Nephron (organoid): ENCODE data around the gene THSD4.

ENCODE experiments used
- H3K27ac Mint-ChIP-seq, 3 experiments: 2 replicates each; pipeline ENCODE4 v1.8.0; 2020; ENCODE audit warnings: mixed read lengths in 3 of 3, mild to moderate bottlenecking in 2 of 3, moderate library complexity in 1 of 3
- H3K27me3 Mint-ChIP-seq: 2 replicates; pipeline ENCODE4 v1.8.0; 2021; ENCODE audit warnings: low read depth, mild to moderate bottlenecking, moderate library complexity, mixed read lengths
- H3K36me3 Mint-ChIP-seq: 2 replicates; pipeline ENCODE4 v1.8.0; 2020; ENCODE audit warnings: low read depth, mixed read lengths
- H3K4me1 Mint-ChIP-seq: 2 replicates; pipeline ENCODE4 v1.8.0; 2020; ENCODE audit warnings: mixed read lengths
- H3K4me3 Mint-ChIP-seq, 3 experiments: 2 replicates each; pipeline ENCODE4 v1.8.0; 2020; ENCODE audit warnings: mild to moderate bottlenecking in 3 of 3, mixed read lengths in 3 of 3, moderate library complexity in 2 of 3
- H3K9me3 Mint-ChIP-seq: 2 replicates; pipeline ENCODE4 v1.8.0; 2020; ENCODE audit warnings: mixed read lengths
- CTCF ChIP-seq, 3 experiments: fragments of 200-600 bp; sonication (generic); IDR thresholded peaks; one replicate each; pipeline ENCODE4 v1.5.0; 2021; ENCODE audit warnings: antibody characterized with exemption in 3 of 3; ENCODE audit not compliant: unreplicated experiment in 3 of 3

Gene THSD4

GRCh38 chr15:71290881-71291635 lies 175.8 kb downstream of the THSD4 start:
- no peak overlapping the region for H3K27ac Mint-ChIP-seq
- H3K36me3 Mint-ChIP-seq = peaks cover 3% of the 10 kb centered on the region
- H3K4me3 Mint-ChIP-seq = no peak overlapping the region
- peaks cover 24% of the 10 kb centered on the region for H3K4me1 Mint-ChIP-seq
- H3K9me3 Mint-ChIP-seq = peaks cover 11% of the 10 kb centered on the region
- H3K27me3 Mint-ChIP-seq = peaks cover 7% of the 10 kb centered on the region
- no peak for TF ChIP-seq CTCF (IDR thresholded peaks at IDR 0.05; ENCODE audit: unreplicated experiment in 3 of 3)

- Mint-ChIP-seq H3K4me1 (peaks cover 24% of the 10 kb centered on the region), H3K27me3 (peaks cover 7% of the 10 kb centered on the region)
- TF ChIP-seq CTCF (IDR thresholded peaks at IDR 0.05; ENCODE audit: unreplicated experiment in 3 of 3) = no peak
Measured at GRCh38 chr15:71291723-71292122, 176.5 kb downstream of the THSD4 start.

GRCh38 chr15:71293723-71294122 lies 178.5 kb downstream of the THSD4 start:
- Mint-ChIP-seq H3K36me3 (peaks cover 3% of the 10 kb centered on the region), H3K4me1 (peaks cover 24% of the 10 kb centered on the region), H3K27me3 (peaks cover 7% of the 10 kb centered on the region), H3K9me3 (peaks cover 11% of the 10 kb centered on the region), H3K4me3 (no peak overlapping the region), H3K27ac (peak overlapping the region in 2 of 3 experiments; percentile 27)
- TF ChIP-seq CTCF (IDR thresholded peaks at IDR 0.05; ENCODE audit: unreplicated experiment in 3 of 3) = no peak

More at GRCh38 chr15:71291723-71292122, 176.5 kb downstream of the THSD4 start:
- Mint-ChIP-seq H3K36me3 (peaks cover 3% of the 10 kb centered on the region), H3K27ac (no peak overlapping the region), H3K4me3 (no peak overlapping the region), H3K9me3 (peaks cover 11% of the 10 kb centered on the region)

- TF ChIP-seq CTCF (IDR thresholded peaks at IDR 0.05; ENCODE audit: unreplicated experiment in 3 of 3) = no peak
- Mint-ChIP-seq H3K36me3 (peaks cover 3% of the 10 kb centered on the region), H3K27me3 (peaks cover 7% of the 10 kb centered on the region), H3K4me3 (no peak overlapping the region), H3K4me1 (peaks cover 24% of the 10 kb centered on the region), H3K9me3 (peaks cover 11% of the 10 kb centered on the region), H3K27ac (no peak overlapping the region)
Measured at GRCh38 chr15:71294251-71294910, 179.1 kb downstream of the THSD4 start.

- H3K4me1 Mint-ChIP-seq = peaks cover 24% of the 10 kb centered on the region
- TF ChIP-seq CTCF (IDR thresholded peaks at IDR 0.05; ENCODE audit: unreplicated experiment in 3 of 3) = no peak
- H3K27me3 Mint-ChIP-seq = peaks cover 4% of the 10 kb centered on the region
- H3K36me3 Mint-ChIP-seq = peaks cover 3% of the 10 kb centered on the region
- no peak overlapping the region for H3K4me3 Mint-ChIP-seq
- H3K27ac Mint-ChIP-seq = no peak overlapping the region
- peaks cover 11% of the 10 kb centered on the region for H3K9me3 Mint-ChIP-seq
Measured at GRCh38 chr15:71294911-71295602, 179.8 kb downstream of the THSD4 start.
